GM04503 (cell line): ENCODE data around the gene KAT5.
A peak's percentile ranks its signal among the peaks of the same experiment; 100 is the strongest.
"Not testable (repeated sequence)": the region's sequence is repeated elsewhere in the genome, so short reads cannot be mapped to it uniquely, and the experiment has no call there.

Experiments
- DNase-seq: peaks from one replicate; pipeline ENCODE4 v3.0.0-alpha.2; 2012; ENCODE audit warnings: low read depth

The KAT5 gene

GRCh38 chr11:65711785-65712632 lies at the start of gene KAT5:
Gene KAT5 (plus strand): TSS chr11:65712252. CDS start chr11:65712268, 16 bp downstream.
- DNase-seq: peak; percentile 82

DNA sequence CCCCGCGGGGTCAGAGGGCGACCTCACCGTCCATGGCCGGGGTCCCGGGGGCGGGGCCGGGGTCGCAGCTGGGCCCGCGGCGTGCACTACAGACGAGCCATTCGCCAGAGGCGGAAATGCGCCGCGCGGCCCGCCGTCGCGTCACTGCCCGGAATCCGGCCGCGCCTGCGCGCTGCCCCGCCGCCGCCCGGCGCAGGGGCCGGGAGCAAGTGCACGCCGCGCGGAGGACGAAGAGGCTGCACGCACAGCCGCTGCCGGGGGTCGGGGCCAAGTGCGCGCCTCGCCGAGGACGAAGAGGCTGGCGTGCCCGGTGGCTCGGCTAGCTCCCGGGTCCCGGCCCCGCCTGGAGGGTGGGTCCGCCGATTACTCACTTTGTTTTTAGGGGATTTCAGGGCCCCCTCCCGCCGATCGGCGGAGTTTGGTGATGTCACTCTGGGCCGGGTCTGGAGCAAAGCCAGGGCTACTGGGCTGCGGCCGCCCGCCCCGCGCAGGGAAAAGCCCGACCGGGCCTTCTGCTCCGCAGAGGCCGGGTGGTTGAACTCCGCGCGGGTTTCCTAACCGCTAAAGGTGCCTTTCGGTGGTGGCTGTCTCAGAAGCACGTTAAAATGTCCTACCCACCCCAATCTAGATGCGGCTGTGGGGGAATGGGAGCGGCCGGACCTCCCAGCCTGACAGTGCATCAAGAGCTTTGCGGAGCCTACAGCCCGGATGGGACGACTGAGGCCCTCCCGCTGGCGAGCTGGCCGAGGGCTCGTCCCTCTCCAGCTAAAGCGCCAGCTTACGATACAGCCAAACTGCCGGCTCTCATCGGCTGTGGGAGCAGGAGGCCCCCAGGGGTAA lies 49.0 kb upstream of the KAT5 start, which contains the start of gene RELA:
Gene RELA, minus strand, starts transcription at position 118 of the 840 bp plus-strand sequence. Its CDS starts 84 bp downstream, at position 34.
- peak; percentile 61 for DNase-seq

GRCh38 chr11:65663639-65664200 lies 48.3 kb upstream of the KAT5 start:
- peak; percentile 37 for DNase-seq

DNA sequence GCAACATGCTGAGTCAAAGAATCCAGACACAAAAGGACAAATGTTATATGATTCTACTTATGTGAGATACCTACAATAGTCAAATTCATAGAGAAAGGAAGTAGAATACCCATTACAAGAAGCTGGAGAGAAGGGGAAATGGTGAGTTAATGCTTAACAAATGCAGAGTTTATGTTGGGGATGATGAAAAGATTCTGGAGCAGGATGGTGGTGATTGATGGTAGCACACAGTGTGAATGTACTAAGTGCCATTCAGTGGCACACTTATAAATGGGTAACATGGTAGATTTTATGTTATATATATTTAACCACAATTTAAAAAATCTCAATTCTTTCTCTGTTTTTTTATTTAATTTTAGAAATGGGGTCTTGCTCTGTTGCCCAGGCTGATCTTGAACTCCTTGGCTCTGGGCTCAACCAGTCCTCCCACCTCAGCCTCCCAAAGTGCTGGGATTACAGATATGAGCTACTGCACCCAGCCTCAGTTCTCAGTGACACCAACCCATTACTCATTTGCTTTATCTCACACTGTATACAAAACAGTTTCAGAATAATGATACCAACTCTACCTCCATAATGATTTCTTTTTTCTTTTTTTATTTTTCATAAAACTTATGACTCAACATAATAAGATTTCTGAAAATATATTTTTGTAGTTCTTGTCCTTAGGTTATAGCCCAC lies 39.7 kb upstream of the KAT5 start:
- no peak for DNase-seq

- no peak for DNase-seq
Observed at GRCh38 chr11:65672982-65673381, 39.1 kb upstream of the KAT5 start.

DNA sequence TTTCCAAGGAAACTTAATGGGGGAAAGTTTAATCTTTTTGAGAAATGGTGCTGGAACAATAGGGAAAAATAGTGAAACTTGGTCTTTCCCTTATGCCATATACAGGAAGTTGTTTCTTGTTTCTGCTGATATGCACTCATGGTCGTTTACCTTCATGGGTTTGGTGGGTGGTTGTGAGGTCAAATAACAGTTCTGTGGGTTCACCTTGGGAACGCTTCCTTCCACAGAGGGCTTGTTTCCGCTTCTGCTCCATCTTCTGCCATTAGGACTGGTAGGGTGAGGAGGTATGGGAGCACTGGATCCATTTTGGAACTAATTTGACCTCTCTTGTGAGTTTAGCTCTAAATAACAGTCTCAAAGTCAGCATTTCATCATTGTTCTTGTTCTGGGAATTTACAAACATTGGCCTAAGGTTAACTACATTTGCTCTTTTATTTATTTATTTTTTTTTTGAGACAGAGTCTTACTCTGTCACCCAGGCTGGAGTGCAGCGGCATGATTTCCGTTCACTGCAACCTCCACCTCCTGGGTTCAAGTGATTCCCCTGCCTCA lies 31.8 kb upstream of the KAT5 start:
- DNase-seq: no peak

GRCh38 chr11:65683480-65683879 lies 28.6 kb upstream of the KAT5 start:
- DNase-seq: not testable (repeated sequence)

DNA sequence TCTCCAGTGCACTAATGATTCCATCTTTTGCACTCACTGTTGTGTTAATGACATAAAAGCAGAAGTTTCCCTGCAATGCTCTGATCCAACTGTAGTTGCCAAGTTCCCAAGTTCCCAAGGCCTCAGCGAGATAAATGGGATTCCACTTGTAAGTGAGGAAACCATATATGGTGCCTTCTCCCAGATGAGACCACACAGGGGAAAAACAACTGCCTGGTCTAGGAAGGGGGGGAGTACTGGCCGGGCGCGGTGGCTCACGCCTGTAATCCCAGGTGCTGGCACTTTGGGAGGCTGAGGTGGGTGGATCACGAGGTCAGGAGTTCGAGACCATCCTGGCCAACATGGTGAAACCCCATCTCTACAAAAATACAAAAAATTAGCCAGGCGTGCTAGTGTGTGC lies 26.1 kb upstream of the KAT5 start:
- DNase-seq: no peak

- DNase-seq: not testable (repeated sequence)
Observed at GRCh38 chr11:65691847-65692246, 20.2 kb upstream of the KAT5 start.

DNA sequence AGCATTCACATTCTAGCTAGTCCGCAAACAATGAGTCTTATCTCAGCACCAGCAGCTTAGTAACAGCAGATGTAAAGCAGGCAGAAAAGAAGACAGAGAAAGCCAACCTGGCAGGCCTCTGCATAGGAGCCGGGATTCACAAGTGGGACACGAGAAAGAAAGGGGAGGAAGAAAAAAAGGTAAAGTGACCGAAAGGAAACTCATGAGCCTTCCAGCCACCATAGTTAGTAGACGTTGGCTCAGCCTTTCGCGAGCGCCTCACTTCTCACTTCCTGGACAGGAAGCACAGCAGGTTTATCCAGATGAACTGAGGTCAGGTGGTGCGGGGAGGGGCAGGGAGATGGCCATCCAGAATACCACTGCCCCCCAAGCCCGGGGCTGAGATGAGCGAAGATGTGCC lies 19.7 kb upstream of the KAT5 start:
- no peak for DNase-seq

DNA sequence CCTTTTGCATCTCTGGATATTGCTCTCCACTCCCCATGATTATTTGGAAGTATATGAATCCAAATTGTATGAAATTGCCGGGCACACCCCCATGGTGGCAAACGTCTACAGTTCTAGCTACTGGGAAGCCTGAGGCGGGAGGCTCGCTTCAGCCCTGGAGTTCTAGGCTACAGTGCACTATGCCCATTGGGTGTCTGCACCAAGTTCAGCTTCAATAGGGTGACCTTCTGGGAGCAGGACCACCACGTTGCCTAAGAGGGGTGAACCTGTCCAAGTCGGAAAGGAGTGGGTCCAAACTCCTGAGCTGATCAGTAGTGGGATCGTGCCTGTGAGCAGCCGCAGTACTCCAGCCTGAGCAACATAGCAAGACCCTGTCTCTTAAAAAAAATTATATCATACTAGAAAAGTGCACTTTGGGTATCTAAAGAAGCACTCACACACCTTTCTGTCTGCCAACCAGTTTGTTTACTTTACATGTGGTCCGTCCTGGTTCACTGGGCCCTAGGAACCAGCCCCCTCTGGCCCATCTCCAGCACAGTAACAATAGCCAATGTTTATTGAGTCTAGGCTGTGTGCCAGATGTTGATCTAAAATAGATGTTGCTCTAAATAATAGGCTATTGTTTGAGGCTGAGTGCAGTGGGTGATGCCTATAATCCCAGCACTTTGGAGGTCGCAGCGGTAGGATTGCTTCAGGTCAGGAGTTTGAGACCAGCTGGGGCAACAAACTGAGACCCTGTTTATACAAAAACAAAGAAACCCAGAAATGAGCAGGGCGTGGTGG lies 16.4 kb upstream of the KAT5 start:
- no peak for DNase-seq

DNA sequence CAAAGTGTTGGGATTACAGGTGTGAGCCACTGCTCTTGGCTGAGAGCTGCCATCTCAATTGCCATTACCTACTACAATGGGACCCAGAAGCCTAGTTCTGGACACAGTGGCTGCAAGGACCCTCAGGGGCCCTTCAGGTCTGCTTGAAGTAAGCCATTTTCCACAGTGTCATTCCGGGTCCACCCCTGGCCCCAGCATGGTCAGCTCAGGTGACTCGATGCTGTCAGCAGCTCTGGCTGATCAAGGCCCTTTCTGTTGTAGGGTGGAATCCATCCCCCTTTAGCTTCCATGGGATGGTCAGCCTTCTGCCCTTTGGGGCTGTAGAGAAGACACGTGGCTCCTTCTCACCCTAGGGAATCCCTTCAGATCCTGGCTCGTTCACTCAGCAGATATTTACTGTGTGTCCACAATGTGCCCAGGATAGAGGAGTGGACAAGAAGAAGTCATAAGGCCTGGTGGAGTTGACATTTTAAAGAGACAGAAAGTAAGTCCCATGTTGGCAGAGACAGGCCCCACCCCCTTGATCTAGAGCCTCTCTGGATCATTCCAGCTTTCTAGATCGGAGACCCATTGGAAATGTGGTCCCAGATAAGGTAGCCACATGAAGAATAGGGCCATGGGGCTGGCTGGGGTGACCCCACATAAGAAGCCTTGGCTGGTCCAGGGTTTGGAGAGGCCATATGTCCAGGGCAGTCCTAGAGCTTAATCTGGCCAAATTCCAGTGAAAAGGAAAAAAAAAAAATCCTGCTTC lies 15.1 kb upstream of the KAT5 start:
- no peak for DNase-seq

GRCh38 chr11:65698205-65698604 lies 13.8 kb upstream of the KAT5 start:
- DNase-seq: no peak

GRCh38 chr11:65699306-65699705 lies 12.7 kb upstream of the KAT5 start:
- DNase-seq: no peak

DNA sequence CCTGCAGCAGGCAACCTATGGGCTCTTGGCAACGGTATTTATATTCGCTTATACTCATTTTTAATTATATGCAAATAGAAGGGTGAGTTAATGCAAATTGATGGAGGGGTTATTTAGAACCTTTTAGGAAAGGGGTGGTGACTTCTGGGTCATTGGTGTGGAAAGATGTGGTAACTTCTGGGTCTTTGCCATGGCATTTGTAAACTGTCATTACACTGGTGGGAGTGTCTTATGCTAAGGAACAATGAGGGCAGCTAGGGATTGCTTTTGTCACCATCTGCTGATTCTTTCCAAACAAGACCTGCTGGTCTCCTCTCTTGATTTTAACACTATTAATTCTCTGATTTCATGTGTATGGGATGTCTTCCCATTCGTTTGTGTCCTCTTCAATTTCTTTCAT lies 11.7 kb upstream of the KAT5 start:
- no peak for DNase-seq

- no peak for DNase-seq
Observed at GRCh38 chr11:65701686-65702085, 10.4 kb upstream of the KAT5 start.

GRCh38 chr11:65703846-65704245 lies 8.2 kb upstream of the KAT5 start:
- no peak for DNase-seq

GRCh38 chr11:65706303-65706763 lies 5.7 kb upstream of the KAT5 start:
- not testable (repeated sequence) for DNase-seq

- DNase-seq: not testable (repeated sequence)
Observed at GRCh38 chr11:65707002-65707401, 5.0 kb upstream of the KAT5 start.

DNA sequence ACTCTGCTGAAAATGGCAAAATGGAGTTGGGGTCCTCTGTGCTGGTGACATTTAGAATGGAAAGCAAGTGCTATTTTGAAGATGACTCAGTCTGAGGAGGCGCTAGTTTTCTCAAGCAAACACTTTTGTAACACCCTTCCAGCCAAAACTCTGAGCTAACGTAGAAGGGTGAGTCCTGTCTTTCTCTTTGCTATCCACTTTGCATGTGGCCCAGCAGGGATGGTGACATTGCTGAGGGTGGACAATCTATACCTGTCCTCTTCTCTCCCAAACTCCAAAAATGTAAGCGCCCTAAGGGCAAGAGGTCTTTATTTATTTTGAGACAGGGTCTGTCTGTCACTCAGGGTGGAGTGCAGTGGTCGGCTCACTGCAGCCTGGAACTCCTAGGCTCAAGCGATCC lies 3.6 kb upstream of the KAT5 start:
- DNase-seq: no peak
